ENCODE data around the gene ZSWIM1.
"Not testable (repeated sequence)": the region's sequence is repeated elsewhere in the genome, so short reads cannot be mapped to it uniquely, and the experiment has no call there.

The ZSWIM1 gene

DNA sequence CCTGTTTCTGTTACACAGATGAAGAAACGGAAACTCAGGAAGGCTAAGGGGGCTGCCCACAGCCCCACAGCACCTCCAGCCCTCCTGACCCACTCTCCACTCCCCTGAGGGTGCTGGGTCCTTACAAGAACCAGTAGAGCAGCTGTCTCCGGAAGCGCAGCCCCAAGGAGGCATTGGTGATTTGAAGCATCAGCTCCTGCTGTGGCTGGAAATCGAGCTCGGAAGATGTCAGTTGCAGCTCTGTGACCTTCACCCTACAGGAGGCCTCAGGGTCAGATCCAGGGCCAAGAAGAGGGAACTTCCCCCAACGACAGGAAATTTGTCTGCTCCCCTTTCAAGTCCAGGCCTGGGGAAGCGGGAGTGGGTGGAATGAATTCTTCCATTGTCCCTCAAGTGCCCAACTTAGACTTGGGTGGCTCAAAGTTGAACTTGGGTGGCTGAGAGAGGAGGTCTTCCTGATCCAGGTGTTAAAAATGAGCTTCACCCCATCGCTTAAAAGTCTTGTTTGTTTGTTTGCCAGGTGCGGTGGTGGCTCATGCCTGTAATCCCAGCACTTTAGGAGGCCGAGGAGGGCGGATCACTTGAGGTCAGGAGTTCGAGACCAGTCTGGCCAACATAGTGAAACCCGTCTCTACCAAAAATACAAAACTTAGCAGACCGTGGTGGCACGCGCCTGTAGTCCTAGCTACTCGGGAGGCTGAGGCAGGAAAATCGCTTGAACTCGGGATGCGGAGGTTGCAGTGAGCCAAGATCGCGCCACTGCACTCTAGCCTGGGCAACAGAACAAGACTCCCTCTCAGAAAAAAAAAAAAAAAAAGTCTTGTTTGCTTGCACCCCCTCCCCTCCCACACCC, 29.0 kb downstream of the ZSWIM1 start:
- DNase-seq, result no peak

DNA sequence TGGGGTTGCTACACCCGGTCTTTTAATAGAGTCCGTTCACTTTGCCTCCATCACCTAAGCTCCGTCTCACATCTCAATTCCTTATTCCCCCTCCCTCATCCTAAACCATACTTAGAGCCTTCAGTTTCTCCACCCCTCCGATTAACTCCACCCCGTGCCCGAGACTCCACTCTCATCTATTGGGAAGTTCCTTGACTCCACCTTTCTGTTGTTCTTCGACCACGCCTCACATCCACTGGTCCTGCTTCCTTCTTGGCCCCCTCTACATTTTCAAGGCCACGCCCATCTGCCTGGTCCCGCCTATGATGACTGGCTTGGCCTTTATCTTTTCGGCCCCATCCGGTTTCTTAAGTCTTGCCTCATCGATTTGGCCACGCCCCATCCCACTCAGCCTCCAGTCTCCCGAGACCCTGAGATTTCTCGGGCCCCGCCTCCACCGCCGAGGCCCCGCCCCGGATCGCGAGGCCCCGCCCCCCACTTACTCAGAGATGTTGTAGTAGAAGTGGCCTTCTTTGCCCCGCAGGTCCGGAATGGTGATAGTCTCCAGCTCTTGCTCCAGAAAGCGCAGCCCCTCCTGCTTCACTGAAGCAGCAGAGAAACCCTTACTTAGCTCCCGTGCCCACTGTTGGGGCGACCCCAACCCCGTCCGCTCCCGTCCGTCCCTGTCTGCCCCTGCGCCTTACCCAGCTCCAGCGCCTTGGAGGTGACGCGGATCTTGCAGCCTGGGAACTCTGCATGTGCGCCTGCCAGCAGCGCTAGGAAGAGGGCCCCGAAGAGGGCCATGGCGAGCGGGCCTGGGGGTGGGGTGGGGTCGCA, 29.9 kb downstream of the ZSWIM1 start:
- DNase-seq, result peak; percentile 96

DNA sequence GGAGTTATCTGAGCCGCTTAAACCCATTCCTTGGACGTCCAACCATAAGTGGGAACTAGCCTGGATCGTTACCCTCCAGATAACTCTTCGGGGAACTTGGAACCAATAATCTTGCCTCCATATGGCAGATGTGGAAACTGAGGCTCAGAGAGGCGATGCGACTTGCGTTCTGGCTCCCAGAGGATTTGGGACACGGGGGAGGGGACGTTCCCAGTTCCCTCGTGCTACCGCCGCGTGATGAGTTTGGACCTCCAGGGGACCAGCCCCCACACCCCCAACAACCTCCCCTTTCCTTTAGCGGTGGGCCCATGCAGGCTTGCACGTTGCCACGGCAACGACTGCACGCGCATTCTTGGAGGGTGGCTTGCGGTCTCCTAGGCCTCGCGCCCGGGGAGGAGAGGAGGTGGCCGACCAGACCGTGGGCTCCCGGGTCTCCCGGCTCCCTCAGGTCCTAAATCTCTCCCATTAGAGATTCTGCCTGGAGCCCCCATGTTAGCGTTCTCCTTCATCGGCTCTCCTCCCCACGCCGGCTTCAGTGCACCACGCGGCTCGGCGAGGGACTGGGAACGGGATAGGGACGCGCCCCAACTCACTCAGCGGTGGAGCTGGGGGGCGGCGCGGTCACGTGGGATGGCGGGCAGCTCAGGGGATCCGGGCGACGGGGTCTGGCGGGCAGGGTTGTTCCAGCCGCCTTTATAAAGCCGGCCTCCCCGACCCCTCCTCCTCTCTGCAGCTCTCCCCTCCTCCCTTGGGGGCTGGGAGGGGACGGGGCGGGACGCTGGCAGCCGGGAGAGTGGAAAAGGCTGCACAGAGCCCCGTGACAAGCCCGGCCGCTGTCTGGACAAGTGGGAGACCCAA, 30.7 kb downstream of the ZSWIM1 start, which contains the start of gene PLTP:
Gene PLTP (minus strand): TSS at position 670 of the 858 bp plus-strand sequence. CDS start 703 bp downstream, outside the sequence.
- peak; percentile 84 for DNase-seq

DNA sequence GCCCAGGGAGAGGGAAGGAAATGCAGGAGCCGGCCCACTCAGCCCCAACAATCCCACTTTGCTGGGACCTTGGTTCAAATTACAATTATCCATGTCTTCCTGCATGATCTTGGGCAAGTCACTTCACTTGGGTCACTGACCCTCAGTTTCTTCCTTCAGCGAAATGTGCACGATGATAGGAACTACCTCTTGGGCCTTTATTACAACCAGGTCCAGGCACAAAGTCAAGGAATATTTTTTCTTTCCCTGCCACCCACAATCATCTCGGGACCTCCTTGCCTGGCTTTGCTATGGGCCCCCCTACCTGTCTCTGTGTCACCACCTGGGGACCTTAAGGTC, 31.3 kb downstream of the ZSWIM1 start:
- DNase-seq, result no peak

DNA sequence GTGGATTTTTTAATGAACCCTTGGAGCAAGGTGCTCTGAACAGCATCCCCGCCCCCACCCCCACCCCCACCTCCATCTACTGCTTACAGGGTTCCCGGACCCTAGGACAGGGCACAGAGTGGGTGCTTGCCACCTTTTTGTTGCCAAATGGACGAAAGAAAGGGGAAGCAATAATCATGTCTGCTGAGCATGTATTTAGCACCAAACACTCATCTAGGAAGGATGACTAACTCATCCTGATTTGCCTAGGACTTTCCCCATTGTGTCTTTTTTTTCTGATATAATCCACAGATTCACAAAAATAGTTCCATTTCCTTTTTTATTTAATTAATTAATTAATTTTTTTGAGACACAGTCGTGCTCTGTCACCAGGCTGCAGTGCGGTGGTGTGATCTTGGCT, 32.1 kb downstream of the ZSWIM1 start:
- no peak for DNase-seq

DNA sequence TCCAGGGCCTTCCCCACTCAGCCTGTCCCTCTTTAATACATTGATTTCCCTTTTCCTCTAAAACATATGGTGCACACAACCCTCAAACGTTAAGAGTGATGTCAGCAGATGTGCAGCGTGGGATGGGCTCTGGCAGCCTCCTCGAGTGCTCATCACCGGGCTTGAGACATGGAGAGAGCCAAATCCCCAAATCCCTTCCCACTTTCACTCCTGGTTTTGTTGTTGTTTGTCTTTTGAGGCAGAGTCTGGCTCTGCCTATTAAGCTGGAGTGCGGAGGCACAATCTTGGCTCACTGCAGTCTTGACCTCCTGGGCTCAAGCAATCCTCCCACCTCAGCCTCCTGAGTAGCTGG, 36.7 kb downstream of the ZSWIM1 start:
- DNase-seq, result peak; percentile 71

DNA sequence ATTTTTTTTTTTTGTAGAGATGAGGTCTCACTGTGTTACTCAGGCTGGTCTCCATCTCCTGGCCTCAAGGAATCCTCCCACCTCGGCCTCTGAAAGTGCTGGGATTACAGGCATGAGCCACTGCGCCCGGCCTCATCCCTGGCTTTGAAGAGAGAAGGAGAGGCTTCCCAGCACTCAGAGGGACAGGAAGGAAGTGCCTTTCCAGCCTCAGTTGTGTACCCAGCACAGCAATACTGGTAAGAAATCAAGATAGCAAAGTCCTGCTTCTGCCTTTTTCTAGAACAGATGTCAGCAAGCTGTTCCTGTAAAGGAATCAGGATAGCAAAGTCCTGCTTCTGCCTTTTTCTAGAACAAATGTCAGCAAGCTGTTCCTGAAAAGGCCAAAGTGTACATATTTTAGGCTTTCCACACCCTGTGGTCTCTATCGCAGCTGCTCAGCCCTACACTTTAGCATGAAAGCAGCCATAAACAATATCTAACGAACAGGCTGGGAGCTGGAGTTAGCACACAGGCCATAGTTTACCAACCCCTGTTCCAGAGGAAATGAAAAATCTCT, 37.2 kb downstream of the ZSWIM1 start:
- DNase-seq, result no peak

DNA sequence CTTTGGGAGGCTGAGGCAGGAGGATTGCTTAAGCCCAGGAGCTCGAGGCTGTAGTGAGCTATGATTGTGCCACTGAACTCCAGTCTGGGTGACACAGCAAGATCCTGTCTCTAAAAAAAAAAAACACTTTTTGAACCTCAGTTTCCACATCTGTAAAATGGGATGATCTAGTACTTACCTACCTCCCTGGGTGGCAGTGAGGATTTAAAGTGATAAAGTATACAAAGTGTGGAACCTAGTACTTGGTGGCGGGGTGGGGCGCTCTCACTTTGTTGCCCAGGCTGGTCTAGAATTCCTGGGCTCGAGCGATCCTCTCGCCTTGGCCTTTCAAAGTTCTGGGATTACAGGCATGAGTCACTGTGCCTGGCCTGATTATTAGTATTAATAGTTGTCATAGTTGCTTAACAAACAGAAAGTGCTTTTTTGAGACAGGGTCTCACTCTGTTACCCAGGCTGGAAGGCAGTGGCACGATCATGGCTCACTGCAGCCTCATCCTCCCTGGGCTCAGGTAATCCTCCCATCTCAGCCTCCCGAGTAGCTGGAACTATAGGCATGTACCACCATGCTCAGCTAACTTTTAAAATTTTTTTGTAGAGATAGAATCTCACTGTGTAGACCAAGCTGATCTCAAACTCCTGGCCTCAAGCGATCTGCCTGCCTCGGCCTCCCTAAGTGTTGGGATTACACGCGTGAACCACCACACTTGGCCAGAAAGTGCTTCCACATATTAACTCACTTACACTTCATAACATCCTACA, 37.9 kb downstream of the ZSWIM1 start:
- DNase-seq, result no peak

DNA sequence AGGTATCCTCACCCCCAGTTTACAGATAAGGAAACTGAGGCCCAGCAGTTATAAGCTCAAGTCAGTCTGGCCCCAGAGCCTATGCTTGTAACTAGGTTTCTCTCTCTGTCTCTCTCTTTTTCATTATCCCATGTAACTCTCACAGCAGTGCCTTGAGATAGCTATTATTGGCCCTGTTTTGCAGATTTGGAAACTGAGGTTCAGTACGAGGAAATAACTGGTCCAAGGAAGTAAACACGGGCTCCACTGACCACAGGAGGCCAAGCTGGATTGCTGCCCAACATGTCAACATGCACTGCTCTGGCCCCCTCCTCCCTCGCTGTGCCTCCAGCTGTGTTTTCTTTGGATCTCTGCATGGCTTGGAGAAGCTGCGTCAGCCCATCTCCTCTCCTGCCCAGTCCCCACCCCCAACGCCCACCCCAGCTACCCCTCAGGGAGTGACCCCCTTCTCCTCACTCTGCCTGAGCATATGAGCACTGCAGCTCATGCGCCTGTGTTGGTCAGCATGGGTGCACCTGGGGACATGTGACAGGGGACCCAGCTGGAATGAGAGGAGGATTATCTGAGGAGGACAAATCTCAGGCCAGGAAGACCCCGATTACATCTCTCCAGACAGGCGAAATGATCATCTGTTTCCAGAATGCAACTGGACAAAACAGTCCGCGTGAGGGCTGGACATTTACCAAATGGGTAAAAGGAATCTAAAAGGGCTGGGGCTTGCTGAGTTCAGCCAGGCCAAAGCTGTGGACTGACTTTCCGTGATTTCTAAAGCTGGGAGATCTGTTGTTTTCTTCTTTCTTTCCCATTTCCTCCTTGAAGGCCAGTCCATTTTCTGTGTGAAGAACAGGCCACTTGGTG, 38.7 kb downstream of the ZSWIM1 start:
- peak; percentile 85 for DNase-seq

DNA sequence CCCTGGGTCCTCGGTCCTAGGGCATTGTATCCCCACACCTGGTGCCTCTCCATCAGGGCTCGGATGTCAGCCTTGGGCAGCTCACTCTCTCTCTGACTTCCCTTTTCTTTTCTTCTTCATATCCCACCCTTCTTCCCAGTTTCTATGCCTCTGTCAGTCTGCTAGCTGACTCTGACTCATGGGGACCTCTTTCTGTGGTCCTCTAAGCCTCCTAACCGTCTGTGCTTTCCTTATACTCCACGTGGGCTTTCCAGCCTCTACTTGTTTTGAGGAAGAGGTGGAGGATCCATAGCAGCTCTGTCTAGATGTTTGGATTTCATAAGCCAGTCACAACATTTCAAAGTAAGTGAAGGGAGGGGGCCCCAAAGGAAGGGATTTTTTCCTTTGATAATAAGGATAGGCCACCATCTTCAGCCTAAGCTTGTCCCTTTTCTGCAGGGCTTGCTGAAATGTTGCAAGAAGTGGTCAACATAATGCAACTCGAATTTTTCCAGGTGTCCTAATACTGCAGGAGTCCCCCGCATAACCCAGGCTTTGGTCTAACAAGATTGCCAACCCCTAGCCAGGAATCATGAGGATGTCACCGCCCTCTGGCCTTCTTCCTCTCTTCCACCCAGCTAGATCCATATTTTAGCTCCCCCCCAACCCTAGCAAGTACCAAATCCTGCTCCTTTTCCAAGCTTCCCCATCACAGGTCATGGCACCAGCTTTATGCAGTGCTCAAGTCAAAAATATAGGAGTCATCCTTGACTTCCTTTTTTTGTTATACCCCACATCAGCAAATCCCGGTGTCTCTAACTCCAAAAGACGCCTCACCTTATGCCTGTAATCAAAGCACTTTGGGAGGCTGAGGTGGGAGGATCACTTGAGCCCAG, 39.7 kb downstream of the ZSWIM1 start:
- DNase-seq, result no peak

DNA sequence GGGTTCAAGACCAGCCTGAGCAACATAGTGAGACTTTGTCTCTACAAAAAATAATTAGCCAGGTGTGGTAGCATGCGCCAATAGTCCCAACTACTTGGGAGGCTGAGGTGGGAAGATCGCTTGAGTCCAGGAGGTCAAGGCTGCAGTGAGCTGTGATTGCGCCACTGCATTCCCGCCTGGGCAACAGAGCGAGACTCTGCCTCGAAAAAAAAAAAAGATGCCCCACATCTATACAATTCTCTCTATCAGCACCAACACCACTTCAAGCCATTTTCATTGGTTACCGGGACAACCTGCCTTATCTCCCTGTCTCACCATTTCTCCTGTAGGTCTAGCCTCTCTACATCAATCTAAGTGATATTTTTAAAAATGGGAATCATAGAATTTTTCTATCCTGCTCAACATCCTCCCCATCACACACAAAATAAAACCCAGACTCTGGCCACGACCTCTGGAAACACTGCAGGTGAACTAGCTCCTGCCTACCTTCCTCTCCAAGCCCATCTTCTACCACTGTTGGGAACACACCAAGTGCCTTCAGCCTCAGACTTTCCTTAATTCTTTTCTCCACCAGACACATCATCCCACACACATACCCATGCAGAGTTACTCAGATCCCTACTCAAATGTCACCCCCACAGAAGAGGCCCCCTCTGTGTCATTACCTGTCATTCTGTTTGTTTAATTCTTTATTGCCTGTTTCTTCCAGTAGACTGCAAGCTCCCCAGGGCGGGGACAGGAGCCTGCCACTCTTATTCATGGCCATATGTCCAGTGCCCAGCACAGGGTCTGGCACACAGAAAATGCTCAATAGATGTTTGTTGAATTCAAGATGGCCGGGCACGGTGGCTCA, 40.5 kb downstream of the ZSWIM1 start:
- DNase-seq, result no peak

DNA sequence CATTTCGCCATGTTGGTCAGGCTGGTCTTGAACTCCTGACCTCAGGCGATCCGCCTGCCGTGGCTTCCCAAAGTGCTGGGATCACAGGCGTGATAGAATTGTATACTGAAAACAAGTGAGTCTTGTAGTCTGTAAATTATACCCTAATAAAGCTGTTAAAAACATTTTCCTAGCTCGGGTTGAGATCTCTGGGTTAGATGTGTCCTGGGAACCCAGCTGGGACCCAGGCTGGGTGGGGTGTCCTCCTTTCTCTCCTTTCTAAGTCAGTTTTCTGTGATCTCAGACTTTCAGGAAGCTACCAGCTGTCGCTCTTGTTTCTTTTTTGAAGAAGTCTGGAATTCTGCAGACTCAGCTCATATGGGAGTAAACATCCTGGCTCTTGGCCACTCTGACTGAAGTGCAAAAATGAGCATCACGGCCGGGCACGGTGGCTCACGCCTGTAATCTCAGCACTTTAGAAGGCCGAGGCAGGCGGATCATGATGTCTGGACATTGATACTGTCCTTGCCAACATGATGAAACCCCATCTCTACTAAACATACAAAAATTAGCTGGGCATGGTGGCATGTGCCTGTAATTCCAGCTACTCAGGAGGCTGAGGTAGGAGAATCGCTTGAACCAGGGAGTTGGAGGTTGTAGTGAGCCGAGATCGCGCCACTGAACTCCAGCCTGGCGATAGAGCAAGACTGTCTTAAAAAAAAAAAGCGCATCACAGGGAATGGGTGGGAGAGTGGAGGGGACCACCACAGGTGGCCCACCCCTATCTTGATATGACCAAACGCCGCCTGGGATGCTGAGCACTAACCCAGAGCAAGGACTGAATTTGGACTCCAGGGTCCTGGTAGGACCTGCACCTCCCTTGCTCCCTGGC, 43.6 kb downstream of the ZSWIM1 start:
- peak; percentile 61 for DNase-seq

DNA sequence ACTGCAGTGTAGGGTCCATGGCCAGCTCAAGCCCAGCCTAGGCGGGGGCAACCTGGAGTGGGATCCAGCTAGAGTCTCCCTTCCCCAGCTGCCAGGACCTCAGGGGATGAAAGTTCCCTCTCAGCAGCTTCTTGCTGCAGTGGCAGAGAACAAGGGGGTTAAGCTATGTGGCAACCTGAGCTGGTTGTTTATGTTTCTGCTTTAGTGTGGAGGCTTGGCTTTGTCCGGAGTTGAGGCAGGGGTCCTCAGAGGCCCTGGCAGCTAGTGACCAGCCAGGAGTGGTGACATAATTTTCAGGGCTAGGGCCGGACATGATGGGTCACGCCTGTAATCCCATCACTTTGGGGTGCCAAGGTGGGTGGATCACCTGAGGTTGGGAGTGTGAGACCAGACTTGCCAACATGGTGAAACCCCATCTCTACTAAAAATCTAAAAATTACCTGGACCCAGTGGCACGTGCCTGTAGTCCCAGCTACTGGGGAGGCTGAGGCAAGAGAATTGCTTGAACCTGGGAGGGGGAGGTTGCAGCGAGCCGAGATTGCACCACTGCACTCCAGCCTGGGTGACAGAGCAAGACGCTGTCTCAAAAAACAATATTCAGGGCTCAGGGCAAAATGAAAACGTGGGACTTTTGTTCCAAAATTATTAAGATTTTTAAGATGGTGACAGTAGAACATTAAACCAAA, 44.9 kb downstream of the ZSWIM1 start:
- no peak for DNase-seq

DNA sequence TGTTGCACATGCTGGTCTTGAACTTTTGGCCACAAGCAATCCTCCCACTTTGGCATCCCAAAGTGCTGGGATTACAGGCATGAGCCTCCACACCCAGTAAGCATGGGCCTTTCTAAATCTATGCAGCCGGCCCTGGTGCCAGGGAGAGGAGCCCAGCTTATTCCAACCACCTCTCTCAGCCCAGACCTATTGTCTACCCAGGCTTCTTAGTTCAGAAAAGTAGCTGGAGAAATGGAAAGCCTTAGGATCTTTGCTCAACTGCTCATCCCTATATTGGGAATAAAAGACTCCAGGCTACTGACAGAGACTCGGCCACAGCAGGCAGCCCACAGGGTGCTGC, 45.7 kb downstream of the ZSWIM1 start:
- no peak for DNase-seq

DNA sequence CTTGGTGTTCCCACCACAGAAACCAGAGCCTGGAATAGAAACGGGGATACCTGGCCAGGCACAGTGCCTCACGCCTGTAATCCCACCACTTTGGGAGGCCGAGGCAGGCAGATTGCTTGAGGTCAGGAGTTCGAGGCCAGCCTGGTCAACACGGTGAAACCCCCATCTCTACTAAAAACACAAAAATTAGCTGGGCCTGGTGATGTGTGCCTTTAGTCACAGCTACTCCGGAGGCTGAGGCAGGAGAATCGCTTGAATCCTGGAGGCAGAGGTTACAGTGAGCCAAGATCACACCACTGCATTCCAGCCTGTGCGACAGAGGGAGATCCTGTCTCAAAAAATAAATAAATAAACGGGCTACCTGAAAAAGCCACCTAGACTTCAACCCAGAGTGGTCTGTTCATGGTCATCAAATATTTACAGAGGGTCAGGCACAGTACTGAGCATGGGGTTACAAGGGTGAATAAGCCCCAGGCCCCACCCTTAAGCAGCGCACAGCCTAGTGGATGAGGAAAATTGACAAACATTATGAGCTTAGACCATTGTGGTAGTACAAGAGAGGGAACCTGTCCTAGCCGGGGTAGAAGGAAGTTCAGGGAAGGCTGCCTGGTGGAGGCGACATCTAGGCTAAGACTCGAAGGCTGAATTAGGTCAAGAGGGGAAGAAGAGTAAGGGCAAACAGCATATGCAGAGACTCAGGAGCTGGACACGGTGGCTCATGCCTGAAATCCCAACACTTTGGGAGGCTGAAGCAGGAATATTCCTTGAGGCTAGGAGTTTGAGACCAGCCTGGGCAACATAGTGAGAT, 46.2 kb downstream of the ZSWIM1 start:
- DNase-seq, result no peak

DNA sequence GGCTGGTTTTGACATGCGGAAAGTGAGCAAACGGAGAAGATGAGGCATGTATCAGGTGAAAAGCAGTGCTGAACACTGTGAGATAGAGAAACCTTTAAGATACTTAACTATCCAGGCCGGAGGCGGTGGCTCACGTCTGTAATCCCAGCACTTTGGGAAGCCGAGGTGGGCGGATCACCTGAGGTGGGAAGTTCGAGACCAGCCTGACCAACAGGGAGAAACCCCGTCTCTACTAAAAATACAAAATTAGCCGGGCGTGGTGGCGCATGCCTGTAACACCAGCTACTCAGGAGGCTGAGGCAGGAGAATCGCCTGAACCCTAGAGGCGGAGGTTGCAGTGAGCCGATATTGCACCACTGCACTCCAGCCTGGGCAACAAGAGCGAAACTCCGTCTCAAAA, 50.7 kb downstream of the ZSWIM1 start:
- DNase-seq, result not testable (repeated sequence)

Measured in femur (tissue), 1 donor.